Activated CD8-positive, alpha-beta T cell treated with anti-CD3 and anti-CD28 coated beads for 36 hours (primary cell): ENCODE measurements around the gene SF1. TPM values are rescaled to one million over a fixed set of nuclear protein-coding genes. Genes with fewer than 3 reads are reported as not detected.

Experiments
- ATAC-seq: fragments of 200-7000 bp; cut with Tn5 transposase; one replicate; pipeline ENCODE4 v1.10.0; 2021; ENCODE audit warnings: mild to moderate bottlenecking, moderate library complexity
- CTCF ChIA-PET: fragments of 350-600 bp; sonication (Branson Sonifier 250); formaldehyde crosslinking; loops from one replicate; lab custom pipeline; 2021; ENCODE audit warnings: antibody characterized with exemption; lab: Charles Lee
- POLR2A ChIA-PET: fragments of 350-600 bp; sonication (Branson Sonifier 250); formaldehyde crosslinking; loops from one replicate; lab custom pipeline; 2021; ENCODE audit warnings: antibody characterized with exemption; lab: Charles Lee
- DNase-seq: peaks from one replicate; pipeline ENCODE4 v3.0.0-alpha.2; 2020
- H3K27ac Mint-ChIP-seq: one replicate; pipeline ENCODE4 v1.8.0; 2021; ENCODE audit warnings: mild to moderate bottlenecking, mixed read lengths
- H3K27me3 Mint-ChIP-seq: one replicate; pipeline ENCODE4 v1.8.0; 2021; ENCODE audit warnings: mixed read lengths
- H3K36me3 Mint-ChIP-seq: one replicate; pipeline ENCODE4 v1.8.0; 2021; ENCODE audit warnings: low read depth, mixed read lengths
- H3K4me1 Mint-ChIP-seq: one replicate; pipeline ENCODE4 v1.8.0; 2021; ENCODE audit warnings: low read depth, mixed read lengths
- H3K4me3 Mint-ChIP-seq: one replicate; pipeline ENCODE4 v1.8.0; 2021; ENCODE audit warnings: mild to moderate bottlenecking, moderate library complexity, mixed read lengths
- H3K9me3 Mint-ChIP-seq: one replicate; pipeline ENCODE4 v1.8.0; 2021; ENCODE audit warnings: mixed read lengths
- CTCF ChIP-seq: fragments of 200-600 bp; IDR thresholded peaks from one replicate; pipeline ENCODE4 v1.8.0; 2022; ENCODE audit warnings: antibody characterized with exemption, mild to moderate bottlenecking
- intact Hi-C: fragments of 100-400 bp; cut with micrococcal nuclease; formaldehyde crosslinking; loops from one replicate; pipeline ENCODE4 v1.10.0; 2022
- total RNA-seq, 2 experiments: library from RNA; stranded (reverse); gene quantifications; one replicate each; pipeline ENCODE4 v1.2.3, GENCODE V29; 2021

SF1 gene
- total RNA-seq, 2 experiments from 2014 or later: 325 to 342 TPM

GRCh38 chr11:64724863-64725532, 53.3 kb downstream of the SF1 start:
- intact Hi-C loops: loop anchor here (5.0 kb wide), 1 partner anchor 38 kb away; no protein-coding TSS in a partner anchor
- peaks cover 15% of the 10 kb centered on the region for H3K27me3 Mint-ChIP-seq
- DNase-seq (no peak), ATAC-seq (no peak)
- ChIA-PET POLR2A (interaction anchor here (1.2 kb wide), 1 partner anchor 9 kb away, joined by 3 read pairs; no protein-coding TSS in a partner anchor), CTCF (interaction anchor here (2.0 kb wide), 1 partner anchor 32 kb away, joined by 5 read pairs; no protein-coding TSS in a partner anchor)
- H3K36me3 Mint-ChIP-seq: peaks cover 1% of the 10 kb centered on the region
- H3K4me1 Mint-ChIP-seq: peaks cover 18% of the 10 kb centered on the region
- H3K9me3 Mint-ChIP-seq: no peaks in the 10 kb centered on the region
- H3K27ac Mint-ChIP-seq: no peak overlapping the region
- H3K4me3 Mint-ChIP-seq: no peak overlapping the region
- no peak for TF ChIP-seq CTCF

GRCh38 chr11:64723907-64724862, 54.2 kb downstream of the SF1 start:
- ChIA-PET POLR2A (no interaction called here), CTCF (interaction anchor here (1.0 kb wide), 1 partner anchor 35 kb away, joined by 3 read pairs; no protein-coding TSS in a partner anchor)
- Mint-ChIP-seq H3K27ac (no peak overlapping the region), H3K36me3 (peaks cover 1% of the 10 kb centered on the region), H3K9me3 (no peaks in the 10 kb centered on the region), H3K4me3 (peak overlapping the region; percentile 62), H3K27me3 (peaks cover 15% of the 10 kb centered on the region), H3K4me1 (peaks cover 18% of the 10 kb centered on the region)
- no peak for ATAC-seq
- TF ChIP-seq CTCF: no peak
- intact Hi-C loops: loop anchor here (5.0 kb wide), 1 partner anchor 37 kb away; no protein-coding TSS in a partner anchor
- DNase-seq: no peak

- Mint-ChIP-seq H3K36me3 (no peaks in the 10 kb centered on the region), H3K27me3 (peaks cover 15% of the 10 kb centered on the region), H3K4me1 (peaks cover 18% of the 10 kb centered on the region), H3K27ac (peak within 1 kb of the TSS; percentile 59), H3K4me3 (peak within 1 kb of the TSS; percentile 62), H3K9me3 (no peaks in the 10 kb centered on the region)
- DNase-seq (peak; percentile 89), ATAC-seq (peak; percentile 97)
- intact Hi-C loops: loop anchor here (5.0 kb wide), 1 partner anchor 36 kb away; no protein-coding TSS in a partner anchor
- TF ChIP-seq CTCF: peak; percentile 99
- CTCF ChIA-PET: interaction anchor here (1.0 kb wide), 1 partner anchor 34 kb away, joined by 3 read pairs; no protein-coding TSS in a partner anchor
- POLR2A ChIA-PET: no interaction called here
Measured at GRCh38 chr11:64723117-64723906, 55.0 kb downstream of the SF1 start, which contains the start of gene NRXN2. Gene NRXN2, minus strand, starts transcription at chr11:64723197. Its CDS starts 9,498 bp downstream, at chr11:64713699.

- ATAC-seq (no peak), DNase-seq (no peak)
- H3K4me3 Mint-ChIP-seq: peak overlapping the region; percentile 22
- H3K9me3 Mint-ChIP-seq: no peaks in the 10 kb centered on the region
- ChIA-PET POLR2A (interaction anchor here (0.7 to 1.1 kb wide), 2 partner anchors 8 to 18 kb away, joined by 3 to 5 read pairs; no protein-coding TSS in a partner anchor), CTCF (interaction anchor here (0.9 to 1.2 kb wide), 3 partner anchors 18 to 34 kb away, joined by 6 to 9 read pairs (median 7); no protein-coding TSS in a partner anchor)
- intact Hi-C loops: loop anchor here (5.0 kb wide), 1 partner anchor 35 kb away; no protein-coding TSS in a partner anchor
- peaks cover 18% of the 10 kb centered on the region for H3K4me1 Mint-ChIP-seq
- TF ChIP-seq CTCF: no peak
- H3K27me3 Mint-ChIP-seq: peaks cover 17% of the 10 kb centered on the region
- H3K27ac Mint-ChIP-seq: no peak overlapping the region
- H3K36me3 Mint-ChIP-seq: no peaks in the 10 kb centered on the region
Measured at GRCh38 chr11:64722141-64723065, 55.9 kb downstream of the SF1 start.
